ENCODE data around the gene PRELID2. TPM values are rescaled to one million over a fixed set of nuclear protein-coding genes. Genes with fewer than 3 reads are reported as not detected.
"Not testable (repeated sequence)": the region's sequence is repeated elsewhere in the genome, so short reads cannot be mapped to it uniquely, and the experiment has no call there.

The PRELID2 gene
- total RNA-seq, 2 donors from 2014 or later: 1.2 to 3.0 TPM

GRCh38 chr5:145800181-145800580, 35.0 kb downstream of the PRELID2 start:
- no peak for DNase-seq
- H3K4me3 Mint-ChIP-seq: no peak overlapping the region
- no peaks in the 10 kb centered on the region for H3K36me3 Mint-ChIP-seq (ENCODE audit: low read depth)
- H3K27me3 Mint-ChIP-seq: no peaks in the 10 kb centered on the region
- no peak overlapping the region for H3K27ac Mint-ChIP-seq
- no peaks in the 10 kb centered on the region for H3K4me1 Mint-ChIP-seq
- H3K9me3 ChIP-seq (ENCODE audit: control insufficient read depth, low read length, poor library complexity, severe bottlenecking): no peaks in the 10 kb centered on the region
- no peak for ATAC-seq

GRCh38 chr5:145798503-145798902, 36.6 kb downstream of the PRELID2 start:
- H3K9me3 ChIP-seq (ENCODE audit: control insufficient read depth, low read length, poor library complexity, severe bottlenecking); H3K4me1 Mint-ChIP-seq; H3K27ac Mint-ChIP-seq; ATAC-seq; H3K27me3 Mint-ChIP-seq; DNase-seq; H3K4me3 Mint-ChIP-seq; H3K36me3 Mint-ChIP-seq (ENCODE audit: low read depth): not testable (repeated sequence)

GRCh38 chr5:145797336-145797735, 37.8 kb downstream of the PRELID2 start:
- no peak overlapping the region for H3K4me3 Mint-ChIP-seq
- H3K9me3 ChIP-seq (ENCODE audit: control insufficient read depth, low read length, poor library complexity, severe bottlenecking): no peaks in the 10 kb centered on the region
- H3K27me3 Mint-ChIP-seq: no peaks in the 10 kb centered on the region
- no peaks in the 10 kb centered on the region for H3K36me3 Mint-ChIP-seq (ENCODE audit: low read depth)
- H3K4me1 Mint-ChIP-seq: no peaks in the 10 kb centered on the region
- no peak for ATAC-seq
- no peak for DNase-seq
- H3K27ac Mint-ChIP-seq: no peak overlapping the region

- ATAC-seq (no peak), DNase-seq (no peak)
- no peaks in the 10 kb centered on the region for H3K9me3 ChIP-seq (ENCODE audit: control insufficient read depth, low read length, poor library complexity, severe bottlenecking)
- no peaks in the 10 kb centered on the region for H3K36me3 Mint-ChIP-seq (ENCODE audit: low read depth)
- no peaks in the 10 kb centered on the region for H3K27me3 Mint-ChIP-seq
- H3K4me1 Mint-ChIP-seq: no peaks in the 10 kb centered on the region
- H3K4me3 Mint-ChIP-seq: no peak overlapping the region
- no peak overlapping the region for H3K27ac Mint-ChIP-seq
Observed at GRCh38 chr5:145796318-145796717, 38.8 kb downstream of the PRELID2 start.

DNA sequence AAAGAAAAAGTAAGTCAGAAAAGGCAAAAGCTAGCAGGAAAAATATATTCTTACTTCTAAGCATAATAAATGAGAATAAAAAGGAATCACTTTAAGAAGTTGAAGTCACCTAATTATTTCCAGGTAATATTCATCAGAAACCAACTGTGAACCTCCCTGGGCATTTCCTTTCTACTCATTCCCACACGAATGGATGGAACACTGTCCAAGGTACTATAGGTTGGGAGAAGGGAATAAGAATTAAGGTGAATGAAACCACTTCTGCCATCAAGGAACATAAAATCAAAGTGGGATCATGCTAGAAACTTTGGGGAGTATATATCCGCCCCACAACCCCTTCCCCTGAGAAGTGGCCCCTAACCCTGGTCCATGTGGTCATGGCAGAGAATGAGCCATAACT, 41.6 kb downstream of the PRELID2 start:
- no peak for ATAC-seq
- Mint-ChIP-seq H3K4me1 (no peaks in the 10 kb centered on the region), H3K4me3 (no peak overlapping the region), H3K36me3 (ENCODE audit: low read depth) (no peaks in the 10 kb centered on the region), H3K27ac (no peak overlapping the region), H3K27me3 (no peaks in the 10 kb centered on the region)
- DNase-seq: no peak
- H3K9me3 ChIP-seq (ENCODE audit: control insufficient read depth, low read length, poor library complexity, severe bottlenecking): no peaks in the 10 kb centered on the region

GRCh38 chr5:145792840-145793239, 42.3 kb downstream of the PRELID2 start:
- no peak for ATAC-seq
- Mint-ChIP-seq H3K27me3 (no peaks in the 10 kb centered on the region), H3K4me1 (no peaks in the 10 kb centered on the region), H3K27ac (no peak overlapping the region), H3K4me3 (no peak overlapping the region), H3K36me3 (ENCODE audit: low read depth) (no peaks in the 10 kb centered on the region)
- no peaks in the 10 kb centered on the region for H3K9me3 ChIP-seq (ENCODE audit: control insufficient read depth, low read length, poor library complexity, severe bottlenecking)
- DNase-seq: no peak

DNA sequence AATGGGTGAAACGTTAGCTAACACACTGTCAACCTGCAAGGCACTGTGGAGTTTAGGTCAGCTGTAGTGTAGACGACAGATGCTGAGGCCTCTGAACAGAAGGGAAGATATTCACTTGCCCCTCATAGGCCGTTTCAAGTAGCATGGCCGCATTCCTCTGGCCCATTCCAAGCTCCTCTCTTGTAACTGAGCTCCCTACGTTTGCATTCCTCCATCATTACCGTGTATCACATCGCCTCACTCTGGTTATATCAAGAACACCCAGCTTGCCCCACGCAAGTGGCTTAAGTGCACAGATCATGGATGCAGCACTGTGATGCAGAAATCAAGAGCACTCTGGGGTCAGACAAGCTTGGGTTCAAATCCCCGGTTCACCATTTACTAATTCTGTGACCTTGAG, 43.3 kb downstream of the PRELID2 start:
- no peak overlapping the region for H3K4me3 Mint-ChIP-seq
- H3K4me1 Mint-ChIP-seq: no peaks in the 10 kb centered on the region
- ATAC-seq: no peak

DNA sequence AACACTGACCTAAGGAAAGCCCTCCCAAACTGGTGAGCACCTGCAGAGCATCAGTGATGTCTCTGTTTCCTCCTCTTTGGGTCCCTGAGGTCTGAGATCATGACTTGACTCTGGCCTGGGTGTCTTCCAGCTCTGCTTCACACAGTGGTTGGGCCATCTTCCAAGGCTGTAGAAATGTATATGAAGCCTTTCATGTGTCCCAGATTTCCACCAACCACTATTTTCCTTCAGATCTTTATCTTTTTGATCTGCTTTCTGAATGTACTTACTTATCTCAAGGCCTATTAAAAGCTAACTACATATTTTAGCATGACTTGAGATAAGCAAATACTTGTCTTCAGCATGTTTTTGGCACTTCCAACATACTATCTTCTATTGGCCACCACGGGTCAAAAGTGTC, 47.1 kb downstream of the PRELID2 start:
- Mint-ChIP-seq H3K4me1 (no peaks in the 10 kb centered on the region), H3K4me3 (no peak overlapping the region), H3K27ac (no peak overlapping the region), H3K27me3 (no peaks in the 10 kb centered on the region), H3K36me3 (ENCODE audit: low read depth) (no peaks in the 10 kb centered on the region)
- no peaks in the 10 kb centered on the region for H3K9me3 ChIP-seq (ENCODE audit: control insufficient read depth, low read length, poor library complexity, severe bottlenecking)
- DNase-seq (no peak), ATAC-seq (no peak)

More for the DNA sequence above, 43.3 kb downstream of the PRELID2 start:
- Mint-ChIP-seq H3K36me3 (ENCODE audit: low read depth) (no peaks in the 10 kb centered on the region), H3K27ac (no peak overlapping the region), H3K27me3 (no peaks in the 10 kb centered on the region)
- DNase-seq: no peak
- H3K9me3 ChIP-seq (ENCODE audit: control insufficient read depth, low read length, poor library complexity, severe bottlenecking): no peaks in the 10 kb centered on the region

- Mint-ChIP-seq H3K4me1 (no peaks in the 10 kb centered on the region), H3K4me3 (no peak overlapping the region), H3K36me3 (ENCODE audit: low read depth) (no peaks in the 10 kb centered on the region), H3K27me3 (no peaks in the 10 kb centered on the region), H3K27ac (no peak overlapping the region)
- ATAC-seq (no peak), DNase-seq (no peak)
- H3K9me3 ChIP-seq (ENCODE audit: control insufficient read depth, low read length, poor library complexity, severe bottlenecking): no peaks in the 10 kb centered on the region
Observed at GRCh38 chr5:145787507-145787906, 47.6 kb downstream of the PRELID2 start.

DNA sequence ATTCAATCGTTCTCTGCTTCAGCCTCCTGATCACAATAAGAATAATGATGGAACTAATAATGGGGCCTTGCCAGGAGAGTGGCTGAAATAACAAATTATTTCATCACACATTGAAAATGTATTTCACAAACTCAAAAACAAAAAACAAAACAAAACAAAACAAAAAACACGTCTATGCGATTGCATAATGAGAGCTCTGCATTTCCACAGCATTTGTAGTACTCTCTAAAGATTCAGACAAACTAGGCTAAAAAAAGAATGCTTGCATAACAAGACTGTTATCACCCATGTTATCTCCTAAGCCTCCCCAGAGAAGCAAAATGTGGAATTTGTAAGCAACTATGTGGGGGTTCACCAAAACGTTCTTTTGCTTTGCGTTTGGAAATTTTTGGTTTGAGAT, 48.1 kb downstream of the PRELID2 start:
- DNase-seq (no peak), ATAC-seq (no peak)
- H3K27me3 Mint-ChIP-seq: no peaks in the 10 kb centered on the region
- H3K9me3 ChIP-seq (ENCODE audit: control insufficient read depth, low read length, poor library complexity, severe bottlenecking): no peaks in the 10 kb centered on the region
- no peaks in the 10 kb centered on the region for H3K4me1 Mint-ChIP-seq
- H3K27ac Mint-ChIP-seq: no peak overlapping the region
- no peaks in the 10 kb centered on the region for H3K36me3 Mint-ChIP-seq (ENCODE audit: low read depth)
- H3K4me3 Mint-ChIP-seq: no peak overlapping the region

GRCh38 chr5:145780982-145781381, 54.2 kb downstream of the PRELID2 start:
- DNase-seq: no peak
- H3K9me3 ChIP-seq (ENCODE audit: control insufficient read depth, low read length, poor library complexity, severe bottlenecking): no peaks in the 10 kb centered on the region
- ATAC-seq: no peak
- H3K27ac Mint-ChIP-seq: no peak overlapping the region
- H3K27me3 Mint-ChIP-seq: no peaks in the 10 kb centered on the region
- no peaks in the 10 kb centered on the region for H3K4me1 Mint-ChIP-seq
- H3K4me3 Mint-ChIP-seq: no peak overlapping the region
- H3K36me3 Mint-ChIP-seq (ENCODE audit: low read depth): no peaks in the 10 kb centered on the region

- no peak for ATAC-seq
- H3K9me3 ChIP-seq (ENCODE audit: control insufficient read depth, low read length, poor library complexity, severe bottlenecking): no peaks in the 10 kb centered on the region
- Mint-ChIP-seq H3K4me1 (no peaks in the 10 kb centered on the region), H3K36me3 (ENCODE audit: low read depth) (no peaks in the 10 kb centered on the region), H3K27ac (no peak overlapping the region), H3K4me3 (no peak overlapping the region), H3K27me3 (no peaks in the 10 kb centered on the region)
- no peak for DNase-seq
Observed at GRCh38 chr5:145778144-145778900, 56.8 kb downstream of the PRELID2 start.

DNA sequence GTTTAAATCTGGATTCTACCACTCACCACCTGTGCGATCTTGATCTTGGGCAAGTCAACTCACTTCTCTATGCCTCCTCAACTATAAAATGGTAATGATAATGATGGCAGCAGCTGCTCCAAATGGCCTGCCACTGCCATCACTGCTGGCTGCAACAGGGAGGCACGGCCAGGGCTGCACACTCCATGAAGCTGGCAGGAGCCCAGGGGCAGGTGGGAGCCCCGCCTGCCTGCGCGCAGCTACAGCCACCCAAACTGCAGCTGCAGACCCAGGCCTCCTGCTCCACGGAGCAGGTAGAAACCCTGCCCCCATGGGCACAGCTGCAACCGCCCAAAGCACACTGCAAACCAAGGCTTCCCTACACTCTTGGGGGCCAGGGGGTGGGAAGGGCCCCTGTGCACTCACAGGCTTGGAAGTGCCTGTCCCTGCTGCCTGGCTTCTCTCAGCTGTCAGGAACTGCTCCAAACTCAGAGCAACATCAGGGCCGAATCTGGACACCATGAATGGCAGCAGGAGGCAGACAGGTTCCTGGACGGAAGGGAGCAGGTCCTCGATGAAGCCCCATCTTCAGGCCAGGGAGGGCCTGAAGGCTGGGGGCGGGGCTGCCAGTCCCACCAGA, 57.6 kb downstream of the PRELID2 start:
- no peaks in the 10 kb centered on the region for H3K27me3 Mint-ChIP-seq
- no peak for ATAC-seq
- no peaks in the 10 kb centered on the region for H3K36me3 Mint-ChIP-seq (ENCODE audit: low read depth)

GRCh38 chr5:145776886-145777285, 58.3 kb downstream of the PRELID2 start:
- Mint-ChIP-seq H3K27me3 (no peaks in the 10 kb centered on the region), H3K4me3 (no peak overlapping the region), H3K36me3 (ENCODE audit: low read depth) (no peaks in the 10 kb centered on the region), H3K4me1 (no peaks in the 10 kb centered on the region), H3K27ac (no peak overlapping the region)
- ATAC-seq (no peak), DNase-seq (no peak)
- H3K9me3 ChIP-seq (ENCODE audit: control insufficient read depth, low read length, poor library complexity, severe bottlenecking): no peaks in the 10 kb centered on the region

More for the DNA sequence above, 57.6 kb downstream of the PRELID2 start:
- H3K9me3 ChIP-seq (ENCODE audit: control insufficient read depth, low read length, poor library complexity, severe bottlenecking): no peaks in the 10 kb centered on the region
- no peak overlapping the region for H3K4me3 Mint-ChIP-seq
- H3K27ac Mint-ChIP-seq: no peak overlapping the region
- no peaks in the 10 kb centered on the region for H3K4me1 Mint-ChIP-seq
- DNase-seq: no peak
